ENCODE results near the gene DRAXIN.

Gene DRAXIN

DNA sequence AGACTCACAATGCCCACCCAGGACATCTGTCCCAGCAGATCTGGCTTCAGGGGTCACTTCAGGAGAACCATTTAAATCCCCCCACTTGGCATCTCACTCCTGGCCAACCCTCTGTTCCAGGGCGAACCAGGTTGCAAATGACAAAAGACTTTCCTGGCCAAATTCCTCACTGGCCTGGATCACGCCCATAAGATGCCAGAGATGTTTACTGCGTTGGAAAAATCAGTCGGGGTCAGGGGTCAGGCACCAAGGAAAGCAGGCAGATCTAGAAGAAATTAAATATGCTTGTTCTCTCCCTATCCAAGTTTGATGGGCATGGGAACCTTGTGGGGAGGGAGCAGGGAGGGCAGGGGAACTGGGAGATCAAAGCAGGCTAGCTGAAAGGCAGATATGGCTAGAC, 29.8 kb downstream of the DRAXIN start:
- no peak for DNase-seq
- Histone ChIP-seq H3K4me3 (no peak overlapping the region), H3K9me3 (no peaks in the 10 kb centered on the region), H3K27ac (no peak overlapping the region), H3K36me3 (no peaks in the 10 kb centered on the region), H3K27me3 (peaks cover 0 to 18% of the 10 kb centered on the region in 2 donors), H3K4me1 (peaks cover 4 to 11% (median 6%) of the 10 kb centered on the region in 4 donors)
- intact Hi-C loops (cut with DNase I; ENCODE audit: low total_unique reads) = no loop called here
- TF ChIP-seq, protein P1, sequence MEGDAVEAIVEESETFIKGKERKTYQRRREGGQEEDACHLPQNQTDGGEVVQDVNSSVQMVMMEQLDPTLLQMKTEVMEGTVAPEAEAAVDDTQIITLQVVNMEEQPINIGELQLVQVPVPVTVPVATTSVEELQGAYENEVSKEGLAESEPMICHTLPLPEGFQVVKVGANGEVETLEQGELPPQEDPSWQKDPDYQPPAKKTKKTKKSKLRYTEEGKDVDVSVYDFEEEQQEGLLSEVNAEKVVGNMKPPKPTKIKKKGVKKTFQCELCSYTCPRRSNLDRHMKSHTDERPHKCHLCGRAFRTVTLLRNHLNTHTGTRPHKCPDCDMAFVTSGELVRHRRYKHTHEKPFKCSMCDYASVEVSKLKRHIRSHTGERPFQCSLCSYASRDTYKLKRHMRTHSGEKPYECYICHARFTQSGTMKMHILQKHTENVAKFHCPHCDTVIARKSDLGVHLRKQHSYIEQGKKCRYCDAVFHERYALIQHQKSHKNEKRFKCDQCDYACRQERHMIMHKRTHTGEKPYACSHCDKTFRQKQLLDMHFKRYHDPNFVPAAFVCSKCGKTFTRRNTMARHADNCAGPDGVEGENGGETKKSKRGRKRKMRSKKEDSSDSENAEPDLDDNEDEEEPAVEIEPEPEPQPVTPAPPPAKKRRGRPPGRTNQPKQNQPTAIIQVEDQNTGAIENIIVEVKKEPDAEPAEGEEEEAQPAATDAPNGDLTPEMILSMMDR (IDR thresholded peaks at IDR 0.05) = no peak

DNA sequence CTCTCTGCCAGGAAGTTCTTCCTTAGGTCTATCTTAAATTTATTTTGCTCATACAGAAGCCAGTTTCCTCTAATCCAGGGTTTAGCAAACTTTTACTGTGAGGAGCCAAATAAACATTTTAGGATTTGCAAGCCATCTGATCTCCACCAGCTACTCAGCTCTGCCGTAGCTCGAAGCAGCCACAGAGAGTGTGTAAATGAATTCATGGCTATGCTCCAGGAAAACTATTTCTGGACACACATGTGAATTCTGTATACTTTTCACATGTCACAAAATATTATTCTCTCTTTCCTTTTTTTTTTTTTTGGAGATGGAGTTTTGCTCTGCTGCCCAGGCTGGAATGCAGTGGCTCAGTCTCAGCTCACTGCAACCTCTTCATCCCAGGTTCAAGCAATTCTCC, 31.0 kb downstream of the DRAXIN start:
- H3K4me3 ChIP-seq = no peak overlapping the region
- peaks cover 0 to 26% of the 10 kb centered on the region in 2 donors for H3K27me3 ChIP-seq
- intact Hi-C loops (cut with DNase I; ENCODE audit: low total_unique reads) = no loop called here
- no peaks in the 10 kb centered on the region for H3K36me3 ChIP-seq
- no peaks in the 10 kb centered on the region for H3K9me3 ChIP-seq
- DNase-seq = no peak
- H3K4me1 ChIP-seq = peaks cover 4 to 11% (median 6%) of the 10 kb centered on the region in 4 donors
- TF ChIP-seq, protein P1 (IDR thresholded peaks at IDR 0.05) = no peak
- H3K27ac ChIP-seq = no peak overlapping the region

DNA sequence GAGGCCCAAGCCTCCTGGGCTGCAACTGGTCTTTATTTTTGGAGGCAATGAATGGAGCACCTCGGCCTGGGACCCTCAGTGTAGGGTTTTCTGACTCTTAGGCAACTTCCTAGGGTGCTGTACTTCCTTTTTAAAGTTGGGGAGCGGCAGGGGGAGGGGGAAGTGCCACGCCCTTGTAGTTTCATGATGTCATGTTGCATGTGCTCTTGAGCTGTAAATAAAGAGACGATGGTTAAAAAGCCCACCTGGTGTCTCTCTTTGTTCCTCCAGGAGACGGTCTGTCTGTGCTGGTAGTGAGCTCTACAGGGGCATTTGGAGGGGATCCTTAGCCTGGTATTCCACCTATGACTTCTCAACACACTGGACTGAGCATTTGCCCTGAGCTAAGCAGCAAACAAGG, 34.1 kb downstream of the DRAXIN start:
- no peak for DNase-seq
- Histone ChIP-seq H3K4me3 (no peak overlapping the region), H3K9me3 (no peaks in the 10 kb centered on the region), H3K36me3 (no peaks in the 10 kb centered on the region), H3K27ac (no peak overlapping the region), H3K4me1 (peaks cover 0 to 6% (median 0%) of the 10 kb centered on the region in 4 donors), H3K27me3 (peaks cover 0 to 26% of the 10 kb centered on the region in 2 donors)
- TF ChIP-seq, protein P1 (IDR thresholded peaks at IDR 0.05) = no peak
- intact Hi-C loops (cut with DNase I; ENCODE audit: low total_unique reads) = no loop called here

DNA sequence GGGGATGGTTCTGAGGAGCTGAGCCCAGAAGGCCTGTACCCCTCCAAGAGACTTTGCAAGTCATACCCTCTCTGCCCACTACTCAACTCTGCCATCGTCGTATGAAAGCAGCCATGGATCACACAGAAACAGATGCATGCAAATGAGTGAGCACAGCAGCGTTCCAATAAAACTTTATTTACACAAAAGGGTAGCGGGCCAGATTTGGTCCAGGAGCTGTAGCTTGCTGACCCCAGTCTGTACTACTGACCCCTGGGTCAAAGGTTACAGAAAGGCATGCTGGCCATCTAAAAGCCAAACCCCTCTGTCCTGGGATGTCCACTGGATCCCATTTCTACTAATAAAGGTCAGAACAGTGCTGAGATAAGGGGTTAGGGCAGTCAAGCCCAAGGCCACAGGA, 35.6 kb downstream of the DRAXIN start:
- no peaks in the 10 kb centered on the region for H3K36me3 ChIP-seq
- TF ChIP-seq, protein P1 (IDR thresholded peaks at IDR 0.05) = no peak
- peaks cover 0 to 16% (median 4%) of the 10 kb centered on the region in 4 donors for H3K4me1 ChIP-seq
- H3K27me3 ChIP-seq = peaks cover 0 to 19% of the 10 kb centered on the region in 2 donors
- intact Hi-C loops (cut with DNase I; ENCODE audit: low total_unique reads) = no loop called here
- no peak for DNase-seq
- H3K4me3 ChIP-seq = no peak overlapping the region
- no peaks in the 10 kb centered on the region for H3K9me3 ChIP-seq
- no peak overlapping the region for H3K27ac ChIP-seq

DNA sequence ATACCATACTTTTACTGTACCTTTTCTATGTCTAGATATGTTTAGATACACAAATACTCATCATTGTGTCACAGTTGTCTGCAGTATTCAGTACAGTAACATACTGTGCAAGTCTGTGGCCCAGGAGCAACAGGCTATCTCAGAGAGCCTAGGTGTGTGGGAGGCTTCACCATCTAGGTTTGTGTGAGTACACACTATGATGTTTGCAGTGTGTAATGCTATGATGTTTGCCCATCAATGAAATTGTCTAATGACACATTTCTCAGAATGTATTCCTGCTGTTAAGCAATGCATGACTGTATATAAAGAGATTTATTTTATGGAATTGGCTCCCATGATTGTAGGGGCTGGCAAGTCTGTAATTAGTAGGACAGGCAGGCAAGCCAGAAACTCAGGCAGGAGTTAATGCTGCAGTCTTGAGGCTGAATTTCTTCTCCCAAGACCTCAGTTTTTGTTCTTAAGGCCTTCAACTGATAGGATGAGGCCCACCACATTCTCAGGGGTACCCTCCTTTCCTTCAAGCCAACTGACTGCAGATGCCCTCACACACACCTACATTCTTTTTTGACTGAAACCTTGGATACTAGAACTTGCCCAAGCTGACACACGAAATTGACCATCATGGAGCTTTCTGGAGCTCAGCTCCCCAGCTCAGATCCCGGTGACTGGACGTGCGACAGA, 36.8 kb downstream of the DRAXIN start:
- DNase-seq = no peak
- Histone ChIP-seq H3K36me3 (no peaks in the 10 kb centered on the region), H3K27ac (no peak overlapping the region), H3K4me1 (peaks cover 0 to 22% (median 4%) of the 10 kb centered on the region in 4 donors), H3K9me3 (no peaks in the 10 kb centered on the region), H3K4me3 (no peak overlapping the region), H3K27me3 (peaks cover 0 to 18% of the 10 kb centered on the region in 2 donors)
- TF ChIP-seq, protein P1 (IDR thresholded peaks at IDR 0.05) = no peak
- intact Hi-C loops (cut with DNase I; ENCODE audit: low total_unique reads) = no loop called here
